ENCODE data around the gene PHKA2.

Gene PHKA2

DNA sequence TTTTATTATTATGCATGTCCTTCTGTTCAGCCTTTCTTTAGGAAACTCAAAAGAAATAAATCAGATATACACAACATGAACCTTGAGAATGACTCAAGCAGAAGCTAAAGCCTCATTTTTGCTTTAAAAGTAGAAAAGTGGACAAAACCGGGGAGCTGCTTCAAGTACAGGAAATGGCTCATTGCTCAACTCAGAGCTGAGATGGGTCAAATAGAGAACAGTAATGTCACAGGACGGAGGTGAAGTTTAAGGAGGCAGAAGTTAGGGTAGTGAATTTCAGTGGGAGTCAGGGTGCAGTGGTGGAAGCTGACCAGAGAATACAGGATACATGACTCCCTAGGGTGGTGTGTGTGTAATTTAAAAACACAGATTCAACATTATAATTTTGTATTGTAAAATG, 22.2 kb downstream of the PHKA2 start:
- TF ChIP-seq, protein P1, sequence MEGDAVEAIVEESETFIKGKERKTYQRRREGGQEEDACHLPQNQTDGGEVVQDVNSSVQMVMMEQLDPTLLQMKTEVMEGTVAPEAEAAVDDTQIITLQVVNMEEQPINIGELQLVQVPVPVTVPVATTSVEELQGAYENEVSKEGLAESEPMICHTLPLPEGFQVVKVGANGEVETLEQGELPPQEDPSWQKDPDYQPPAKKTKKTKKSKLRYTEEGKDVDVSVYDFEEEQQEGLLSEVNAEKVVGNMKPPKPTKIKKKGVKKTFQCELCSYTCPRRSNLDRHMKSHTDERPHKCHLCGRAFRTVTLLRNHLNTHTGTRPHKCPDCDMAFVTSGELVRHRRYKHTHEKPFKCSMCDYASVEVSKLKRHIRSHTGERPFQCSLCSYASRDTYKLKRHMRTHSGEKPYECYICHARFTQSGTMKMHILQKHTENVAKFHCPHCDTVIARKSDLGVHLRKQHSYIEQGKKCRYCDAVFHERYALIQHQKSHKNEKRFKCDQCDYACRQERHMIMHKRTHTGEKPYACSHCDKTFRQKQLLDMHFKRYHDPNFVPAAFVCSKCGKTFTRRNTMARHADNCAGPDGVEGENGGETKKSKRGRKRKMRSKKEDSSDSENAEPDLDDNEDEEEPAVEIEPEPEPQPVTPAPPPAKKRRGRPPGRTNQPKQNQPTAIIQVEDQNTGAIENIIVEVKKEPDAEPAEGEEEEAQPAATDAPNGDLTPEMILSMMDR (IDR thresholded peaks at IDR 0.05; ENCODE audit: low read depth, low read length): no peak
- H3K4me3 ChIP-seq (ENCODE audit: low read depth, low read length): no peak overlapping the region

GRCh38 chrX:18956303-18957032, 27.4 kb downstream of the PHKA2 start:
- no peak overlapping the region for H3K4me3 ChIP-seq (ENCODE audit: low read depth, low read length)
- TF ChIP-seq, protein P1 (IDR thresholded peaks at IDR 0.05; ENCODE audit: low read depth, low read length): no peak

DNA sequence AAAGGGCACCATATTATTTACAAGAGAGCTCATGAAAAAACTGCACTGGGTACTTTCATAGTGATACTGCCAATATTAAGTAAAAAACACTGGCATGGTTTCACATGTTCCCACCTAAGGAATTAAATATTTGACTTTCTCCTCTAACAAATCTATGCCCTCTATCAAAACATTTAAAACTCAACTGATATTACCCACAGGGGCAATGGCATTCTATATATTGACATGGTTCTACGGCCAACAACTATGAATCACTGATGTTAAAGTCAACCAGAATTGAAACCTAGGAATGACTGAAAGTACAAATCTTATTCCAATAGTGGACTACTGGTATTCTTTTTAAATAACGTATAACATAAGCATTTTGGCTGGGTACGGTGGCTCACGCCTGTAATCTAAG, 28.2 kb downstream of the PHKA2 start:
- TF ChIP-seq, protein P1 (IDR thresholded peaks at IDR 0.05; ENCODE audit: low read depth, low read length): no peak
- H3K4me3 ChIP-seq (ENCODE audit: low read depth, low read length): no peak overlapping the region

DNA sequence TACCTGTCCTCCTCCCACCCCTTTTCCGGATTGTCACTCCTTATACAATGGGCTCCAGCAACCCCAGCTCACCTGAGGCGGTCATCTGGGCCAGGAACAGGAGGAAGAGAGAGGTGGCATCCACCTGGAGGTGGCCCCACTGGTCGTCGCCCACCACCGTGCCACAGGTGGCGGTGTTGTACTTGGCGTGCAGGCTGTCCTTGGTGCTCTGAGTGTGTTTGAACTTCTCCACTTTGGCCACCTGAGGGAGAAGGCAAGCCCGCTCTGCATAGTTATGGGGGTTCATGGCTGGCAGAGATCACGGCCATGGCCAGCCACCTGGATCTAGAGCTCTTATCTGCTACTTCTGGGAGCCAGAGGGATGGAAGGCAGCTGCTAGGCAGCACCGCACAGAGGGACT, 32.9 kb downstream of the PHKA2 start:
- no peak overlapping the region for H3K4me3 ChIP-seq (ENCODE audit: low read depth, low read length)
- TF ChIP-seq, protein P1 (IDR thresholded peaks at IDR 0.05; ENCODE audit: low read depth, low read length): no peak

DNA sequence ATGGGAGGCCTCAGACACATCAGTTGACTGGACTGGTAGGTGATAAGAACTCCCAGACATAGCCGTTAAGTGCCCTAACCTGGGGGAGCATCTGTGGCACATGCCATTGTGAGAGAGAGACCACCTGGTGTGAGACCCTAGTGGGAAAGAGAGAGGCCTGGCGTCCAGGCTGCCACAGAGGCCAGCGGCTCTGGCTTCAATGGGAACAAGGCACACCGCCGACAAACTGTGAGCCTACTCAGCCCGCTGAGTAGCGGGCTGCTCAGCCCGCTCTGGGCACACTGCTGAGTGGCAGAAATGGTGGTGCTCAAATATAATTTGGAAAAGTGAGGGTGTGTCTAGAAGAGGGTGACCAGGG, 34.0 kb downstream of the PHKA2 start:
- TF ChIP-seq, protein P1 (IDR thresholded peaks at IDR 0.05; ENCODE audit: low read depth, low read length): no peak
- no peak overlapping the region for H3K4me3 ChIP-seq (ENCODE audit: low read depth, low read length)

DNA sequence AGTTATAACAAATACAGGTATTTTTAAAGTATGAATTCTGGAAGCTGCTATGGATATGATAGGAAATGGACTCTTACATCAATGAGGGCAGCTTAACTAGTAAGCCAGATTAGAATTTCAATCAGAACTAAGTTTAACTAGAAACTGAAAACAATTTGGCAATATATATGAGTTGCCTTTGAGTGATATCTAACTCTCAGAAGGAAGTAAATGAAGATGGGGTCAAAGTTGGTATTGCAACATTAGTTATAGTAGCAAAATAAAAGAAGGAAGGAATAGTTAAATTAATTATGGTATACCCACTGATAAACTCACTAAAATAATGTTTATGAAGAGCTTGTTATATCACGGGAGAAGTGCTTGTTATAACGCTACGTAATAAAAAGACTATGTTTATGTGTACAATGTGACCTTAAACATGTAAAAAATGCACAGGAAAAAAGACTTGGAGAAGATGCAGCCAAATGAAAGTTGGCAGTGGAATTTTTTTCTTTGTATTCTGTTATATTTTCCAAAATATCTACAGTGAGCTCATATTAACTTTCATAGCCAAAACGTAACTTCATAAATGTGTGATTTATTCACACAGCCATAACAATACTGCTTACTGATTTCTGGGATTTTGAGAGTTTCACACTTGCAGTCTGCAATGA, 34.5 kb downstream of the PHKA2 start:
- TF ChIP-seq, protein P1 (IDR thresholded peaks at IDR 0.05; ENCODE audit: low read depth, low read length): no peak

GRCh38 chrX:18946611-18947010, 37.3 kb downstream of the PHKA2 start:
- TF ChIP-seq, protein P1 (IDR thresholded peaks at IDR 0.05; ENCODE audit: low read depth, low read length): no peak
- H3K4me3 ChIP-seq (ENCODE audit: low read depth, low read length): no peak overlapping the region

More for the DNA sequence above, 34.5 kb downstream of the PHKA2 start:
- H3K4me3 ChIP-seq (ENCODE audit: low read depth, low read length): no peak overlapping the region

Data from WI38 (cell line).